ENCODE results near the gene LPCAT2. TPM values are rescaled to one million over a fixed set of nuclear protein-coding genes. Genes with fewer than 3 reads are reported as not detected.

Gene LPCAT2
- total and polyA plus RNA-seq, 4 donors, result 0.96 to 4.2 (median 2.7) TPM

DNA sequence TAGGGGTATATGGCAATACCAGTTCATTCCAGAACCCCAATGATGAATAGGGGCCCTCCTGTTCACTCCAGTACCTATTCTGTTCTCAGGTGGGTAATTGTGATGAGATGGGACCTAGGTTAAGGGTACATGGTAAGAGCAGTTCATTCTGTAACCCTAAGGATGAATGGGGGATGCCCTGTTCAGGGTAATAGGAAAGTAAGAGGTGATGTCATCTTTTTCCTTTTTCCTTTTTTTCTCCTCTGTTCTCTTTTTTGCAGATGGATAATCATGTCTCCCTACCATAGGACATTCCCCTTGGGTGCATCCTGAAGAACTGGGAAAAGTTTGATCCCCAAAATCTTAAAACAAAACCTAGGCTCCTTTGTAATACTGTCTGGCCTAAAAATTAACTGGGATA, 121.9 kb downstream of the LPCAT2 start:
- TF ChIP-seq NR2F2 (IDR thresholded peaks at IDR 0.05) (no peak), REST (IDR thresholded peaks at IDR 0.05) (no peak), HNF4A (conservative IDR thresholded peaks at IDR 0.05) (no peak), JUND (IDR thresholded peaks at IDR 0.05) (no peak), RAD21 (IDR thresholded peaks at IDR 0.05) (no peak), FOXA2 (IDR thresholded peaks at IDR 0.05) (no peak)
- TF ChIP-seq, protein P1, sequence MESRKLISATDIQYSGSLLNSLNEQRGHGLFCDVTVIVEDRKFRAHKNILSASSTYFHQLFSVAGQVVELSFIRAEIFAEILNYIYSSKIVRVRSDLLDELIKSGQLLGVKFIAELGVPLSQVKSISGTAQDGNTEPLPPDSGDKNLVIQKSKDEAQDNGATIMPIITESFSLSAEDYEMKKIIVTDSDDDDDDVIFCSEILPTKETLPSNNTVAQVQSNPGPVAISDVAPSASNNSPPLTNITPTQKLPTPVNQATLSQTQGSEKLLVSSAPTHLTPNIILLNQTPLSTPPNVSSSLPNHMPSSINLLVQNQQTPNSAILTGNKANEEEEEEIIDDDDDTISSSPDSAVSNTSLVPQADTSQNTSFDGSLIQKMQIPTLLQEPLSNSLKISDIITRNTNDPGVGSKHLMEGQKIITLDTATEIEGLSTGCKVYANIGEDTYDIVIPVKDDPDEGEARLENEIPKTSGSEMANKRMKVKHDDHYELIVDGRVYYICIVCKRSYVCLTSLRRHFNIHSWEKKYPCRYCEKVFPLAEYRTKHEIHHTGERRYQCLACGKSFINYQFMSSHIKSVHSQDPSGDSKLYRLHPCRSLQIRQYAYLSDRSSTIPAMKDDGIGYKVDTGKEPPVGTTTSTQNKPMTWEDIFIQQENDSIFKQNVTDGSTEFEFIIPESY (IDR thresholded peaks at IDR 0.05), result no peak
- TF ChIP-seq, protein P2, sequence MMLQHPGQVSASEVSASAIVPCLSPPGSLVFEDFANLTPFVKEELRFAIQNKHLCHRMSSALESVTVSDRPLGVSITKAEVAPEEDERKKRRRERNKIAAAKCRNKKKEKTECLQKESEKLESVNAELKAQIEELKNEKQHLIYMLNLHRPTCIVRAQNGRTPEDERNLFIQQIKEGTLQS (IDR thresholded peaks at IDR 0.05), result no peak
- no peak for DNase-seq (ENCODE audit: low spot score)
- Histone ChIP-seq H3K36me3 (ENCODE audit: control insufficient read depth in 4 of 4, insufficient read depth in 3 of 4, low read depth in 1 of 4, low read length in 3 of 4) (no peaks in the 10 kb centered on the region), H3K9ac (ENCODE audit: low read depth in 1 of 2, low read length in 2 of 2) (no peak overlapping the region), H3K27ac (ENCODE audit: low read depth in 1 of 2, low read length in 2 of 2) (no peak overlapping the region), H3K4me1 (ENCODE audit: control insufficient read depth in 4 of 4, insufficient read depth in 4 of 4, low read length in 3 of 4) (peaks cover 4 to 29% (median 17%) of the 10 kb centered on the region in 4 donors), H3K4me3 (ENCODE audit: low read depth in 1 of 3, low read length in 3 of 3) (no peak overlapping the region), H3K9me3 (ENCODE audit: control insufficient read depth in 4 of 4, low read length in 3 of 4) (no peaks in the 10 kb centered on the region), H3K27me3 (ENCODE audit: control insufficient read depth in 4 of 4, insufficient read depth in 4 of 4, low read length in 3 of 4) (no peaks in the 10 kb centered on the region)

- DNase-seq (ENCODE audit: low spot score), result no peak
- peaks cover 5 to 41% (median 30%) of the 10 kb centered on the region in 4 donors for H3K4me1 ChIP-seq (ENCODE audit: control insufficient read depth in 4 of 4, insufficient read depth in 4 of 4, low read length in 3 of 4)
These were observed 123.4 kb downstream of the LPCAT2 start for GRCh38 chr16:55632259-55632658.

More at GRCh38 chr16:55632259-55632658, 123.4 kb downstream of the LPCAT2 start:
- no peak overlapping the region for H3K4me3 ChIP-seq (ENCODE audit: low read depth in 1 of 3, low read length in 3 of 3)
- no peaks in the 10 kb centered on the region for H3K27me3 ChIP-seq (ENCODE audit: control insufficient read depth in 4 of 4, insufficient read depth in 4 of 4, low read length in 3 of 4)
- TF ChIP-seq JUND (IDR thresholded peaks at IDR 0.05) (no peak), HNF4A (conservative IDR thresholded peaks at IDR 0.05) (no peak), FOXA2 (IDR thresholded peaks at IDR 0.05) (no peak), GABPA (IDR thresholded peaks at IDR 0.05 in 1 of 2, conservative IDR thresholded peaks at IDR 0.05 in 1 of 2) (no peak), EGR1 (IDR thresholded peaks at IDR 0.05; ENCODE audit: low read depth in 2 of 2) (no peak)
- TF ChIP-seq, protein P3, sequence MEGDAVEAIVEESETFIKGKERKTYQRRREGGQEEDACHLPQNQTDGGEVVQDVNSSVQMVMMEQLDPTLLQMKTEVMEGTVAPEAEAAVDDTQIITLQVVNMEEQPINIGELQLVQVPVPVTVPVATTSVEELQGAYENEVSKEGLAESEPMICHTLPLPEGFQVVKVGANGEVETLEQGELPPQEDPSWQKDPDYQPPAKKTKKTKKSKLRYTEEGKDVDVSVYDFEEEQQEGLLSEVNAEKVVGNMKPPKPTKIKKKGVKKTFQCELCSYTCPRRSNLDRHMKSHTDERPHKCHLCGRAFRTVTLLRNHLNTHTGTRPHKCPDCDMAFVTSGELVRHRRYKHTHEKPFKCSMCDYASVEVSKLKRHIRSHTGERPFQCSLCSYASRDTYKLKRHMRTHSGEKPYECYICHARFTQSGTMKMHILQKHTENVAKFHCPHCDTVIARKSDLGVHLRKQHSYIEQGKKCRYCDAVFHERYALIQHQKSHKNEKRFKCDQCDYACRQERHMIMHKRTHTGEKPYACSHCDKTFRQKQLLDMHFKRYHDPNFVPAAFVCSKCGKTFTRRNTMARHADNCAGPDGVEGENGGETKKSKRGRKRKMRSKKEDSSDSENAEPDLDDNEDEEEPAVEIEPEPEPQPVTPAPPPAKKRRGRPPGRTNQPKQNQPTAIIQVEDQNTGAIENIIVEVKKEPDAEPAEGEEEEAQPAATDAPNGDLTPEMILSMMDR (IDR thresholded peaks at IDR 0.05; ENCODE audit: low read depth, low read length, missing input control), result no peak
- TF ChIP-seq, protein P4, sequence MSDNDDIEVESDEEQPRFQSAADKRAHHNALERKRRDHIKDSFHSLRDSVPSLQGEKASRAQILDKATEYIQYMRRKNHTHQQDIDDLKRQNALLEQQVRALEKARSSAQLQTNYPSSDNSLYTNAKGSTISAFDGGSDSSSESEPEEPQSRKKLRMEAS (IDR thresholded peaks at IDR 0.05), result no peak
- TF ChIP-seq, protein P2 (IDR thresholded peaks at IDR 0.05), result no peak
- TF ChIP-seq, protein P1 (IDR thresholded peaks at IDR 0.05), result no peak
- no peak overlapping the region for H3K9ac ChIP-seq (ENCODE audit: low read depth in 1 of 2, low read length in 2 of 2)
- H3K27ac ChIP-seq (ENCODE audit: low read depth in 1 of 2, low read length in 2 of 2), result no peak overlapping the region
- no peaks in the 10 kb centered on the region for H3K9me3 ChIP-seq (ENCODE audit: control insufficient read depth in 4 of 4, low read length in 3 of 4)
- no peaks in the 10 kb centered on the region for H3K36me3 ChIP-seq (ENCODE audit: control insufficient read depth in 4 of 4, insufficient read depth in 3 of 4, low read depth in 1 of 4, low read length in 3 of 4)

Measured in liver (tissue), 9 donors.